Panc1 (cell line): Measurements from ENCODE around the gene SPATA33. TPM values are rescaled to one million over a fixed set of nuclear protein-coding genes. Genes with fewer than 3 reads are reported as not detected.
"Not testable (repeated sequence)": the region's sequence is repeated elsewhere in the genome, so short reads cannot be mapped to it uniquely, and the experiment has no call there.

ENCODE experiments used
- ATAC-seq: fragments of 200-7000 bp; cut with Tn5 transposase; 2 replicates; pipeline ENCODE4 v1.9.1; 2020; ENCODE audit warnings: mild to moderate bottlenecking, moderate library complexity
- BruUV-seq: library from RNA; stranded (reverse); fragments of 400-500 nt; replicated peaks from 2 replicates; lab custom pipeline; 2021; lab: Mats Ljungman, UMichigan
- CTCF ChIA-PET: fragments of 300-600 bp; sonication (Branson Sonifier 250); formaldehyde crosslinking; loops from one replicate; lab custom pipeline; 2022; ENCODE audit warnings: antibody characterized with exemption; lab: Charles Lee
- POLR2A ChIA-PET: fragments of 300-600 bp; sonication (Branson Sonifier 250); formaldehyde crosslinking; loops from one replicate; lab custom pipeline; 2022; ENCODE audit warnings: antibody characterized with exemption; lab: Charles Lee
- DNase-seq: peaks from one replicate; pipeline ENCODE4 v3.0.0-alpha.2; 2010; ENCODE audit warnings: low read depth, low spot score
- H3K27ac ChIP-seq: 2 replicates; pipeline ENCODE4 v1.5.1; 2011; ENCODE audit warnings: mild to moderate bottlenecking, low read length, inconsistent platforms
- H3K27me3 ChIP-seq: fragments of 200-500 bp; sonication (Bioruptor generic); 2 replicates; pipeline ENCODE4 v1.6.0; 2014; ENCODE audit warnings: low read length, inconsistent platforms; ENCODE audit not compliant: control insufficient read depth, insufficient read depth
- H3K36me3 ChIP-seq: fragments of 200-500 bp; sonication (Bioruptor generic); 2 replicates; pipeline ENCODE4 v1.5.1; 2014; ENCODE audit warnings: inconsistent platforms, mild to moderate bottlenecking, low read length, moderate library complexity; ENCODE audit not compliant: control insufficient read depth, insufficient read depth
- H3K4me1 ChIP-seq: 2 replicates; pipeline ENCODE4 v1.5.1; 2011; ENCODE audit warnings: inconsistent platforms, mild to moderate bottlenecking, low read length, moderate library complexity; ENCODE audit not compliant: control insufficient read depth, insufficient read depth
- H3K4me3 ChIP-seq, 2 experiments: 2 replicates each; pipeline ENCODE4 v1.5.1; 2011 to 2012; ENCODE audit warnings: low read depth in 2 of 2, low read length in 2 of 2, mild to moderate bottlenecking in 2 of 2, inconsistent platforms in 1 of 2, moderate library complexity in 1 of 2
- H3K9me3 ChIP-seq: fragments of 200-500 bp; sonication (Bioruptor generic); 2 replicates; pipeline ENCODE4 v1.5.1; 2014; ENCODE audit warnings: low read depth, mild to moderate bottlenecking, inconsistent platforms, low read length, moderate library complexity; ENCODE audit not compliant: control insufficient read depth, insufficient read depth
- POLR2AphosphoS5 ChIP-seq: IDR thresholded peaks from 2 replicates; pipeline ENCODE4 v1.6.1; 2012; ENCODE audit warnings: mild to moderate bottlenecking, low read depth, low read length, moderate library complexity
- SIN3A ChIP-seq: IDR thresholded peaks from 2 replicates; pipeline ENCODE4 v1.6.1; 2012; ENCODE audit warnings: low read depth, mild to moderate bottlenecking, low read length, moderate library complexity, borderline replicate concordance; ENCODE audit not compliant: insufficient read depth
- TCF7L2 ChIP-seq: IDR thresholded peaks from 2 replicates; pipeline ENCODE4 v1.6.1; 2011; ENCODE audit warnings: mild to moderate bottlenecking, low read depth, low read length, inconsistent platforms
- in situ Hi-C: cut with HindIII; loops from 2 replicates; pipeline ENCODE4 v1.10.0; 2016; ENCODE audit warnings: low sequenced_read_pairs, low pct_unique_long_range_greater_than_20kb
- intact Hi-C: fragments of 100-400 bp; cut with micrococcal nuclease; formaldehyde crosslinking; loops from one replicate; pipeline ENCODE4 v1.10.0; 2022; ENCODE audit not compliant: unreplicated experiment
- total RNA-seq: library from RNA; stranded (reverse); gene quantifications from one replicate; pipeline ENCODE4 v1.2.1, GENCODE V29; 2021; ENCODE audit not compliant: unreplicated experiment
- TF ChIP-seq, protein P1 (sequence below), 2 experiments: IDR thresholded peaks; 2 replicates each; pipeline ENCODE4 v1.6.1; 2011 to 2012; ENCODE audit warnings: low read depth in 2 of 2, control low read depth in 1 of 2, low read length in 1 of 2, mild to moderate bottlenecking in 1 of 2, moderate library complexity in 1 of 2; ENCODE audit not compliant: insufficient read depth in 1 of 2
- TF ChIP-seq, protein P2 (sequence below): fragments of 450-650 bp; IDR thresholded peaks from 2 replicates; pipeline ENCODE4 v1.5.1; 2017; ENCODE audit warnings: mild to moderate bottlenecking

Gene SPATA33
- total RNA-seq, 1 experiment from 2014 or later: 18.3 TPM

GRCh38 chr16:89698717-89699116 lies 41.1 kb downstream of the SPATA33 start:
- ATAC-seq, BruUV-seq, in situ Hi-C loops, CTCF ChIA-PET, H3K27ac ChIP-seq, DNase-seq, H3K36me3 ChIP-seq, intact Hi-C loops, H3K27me3 ChIP-seq, H3K9me3 ChIP-seq, H3K4me3 ChIP-seq, POLR2A ChIA-PET, H3K4me1 ChIP-seq: not testable (repeated sequence)

GRCh38 chr16:89699629-89700099 lies 42.0 kb downstream of the SPATA33 start:
- intact Hi-C loops, H3K9me3 ChIP-seq, POLR2A ChIA-PET, H3K36me3 ChIP-seq, BruUV-seq, H3K27me3 ChIP-seq, H3K4me1 ChIP-seq, DNase-seq, in situ Hi-C loops: not testable (repeated sequence)
- Histone ChIP-seq H3K27ac (peak overlapping the region; percentile 72; the same call in 1 of the 2 replicates), H3K4me3 (peak overlapping the region; percentile 38 to 58)
- peak; percentile 2 for ATAC-seq
- CTCF ChIA-PET: interaction anchor here (0.5 kb wide), 1 partner anchor 43 kb away, joined by 8 read pairs; no protein-coding TSS in a partner anchor

- peaks cover 4% of the 10 kb centered on the region; the same call in 1 of the 2 replicates for H3K4me1 ChIP-seq
- POLR2A ChIA-PET: no interaction called here
- in situ Hi-C loops (no loop called here), intact Hi-C loops (no loop called here)
- no peaks in the 10 kb centered on the region for H3K9me3 ChIP-seq
- no peaks in the 10 kb centered on the region for H3K27me3 ChIP-seq
- TF ChIP-seq, protein P1, sequence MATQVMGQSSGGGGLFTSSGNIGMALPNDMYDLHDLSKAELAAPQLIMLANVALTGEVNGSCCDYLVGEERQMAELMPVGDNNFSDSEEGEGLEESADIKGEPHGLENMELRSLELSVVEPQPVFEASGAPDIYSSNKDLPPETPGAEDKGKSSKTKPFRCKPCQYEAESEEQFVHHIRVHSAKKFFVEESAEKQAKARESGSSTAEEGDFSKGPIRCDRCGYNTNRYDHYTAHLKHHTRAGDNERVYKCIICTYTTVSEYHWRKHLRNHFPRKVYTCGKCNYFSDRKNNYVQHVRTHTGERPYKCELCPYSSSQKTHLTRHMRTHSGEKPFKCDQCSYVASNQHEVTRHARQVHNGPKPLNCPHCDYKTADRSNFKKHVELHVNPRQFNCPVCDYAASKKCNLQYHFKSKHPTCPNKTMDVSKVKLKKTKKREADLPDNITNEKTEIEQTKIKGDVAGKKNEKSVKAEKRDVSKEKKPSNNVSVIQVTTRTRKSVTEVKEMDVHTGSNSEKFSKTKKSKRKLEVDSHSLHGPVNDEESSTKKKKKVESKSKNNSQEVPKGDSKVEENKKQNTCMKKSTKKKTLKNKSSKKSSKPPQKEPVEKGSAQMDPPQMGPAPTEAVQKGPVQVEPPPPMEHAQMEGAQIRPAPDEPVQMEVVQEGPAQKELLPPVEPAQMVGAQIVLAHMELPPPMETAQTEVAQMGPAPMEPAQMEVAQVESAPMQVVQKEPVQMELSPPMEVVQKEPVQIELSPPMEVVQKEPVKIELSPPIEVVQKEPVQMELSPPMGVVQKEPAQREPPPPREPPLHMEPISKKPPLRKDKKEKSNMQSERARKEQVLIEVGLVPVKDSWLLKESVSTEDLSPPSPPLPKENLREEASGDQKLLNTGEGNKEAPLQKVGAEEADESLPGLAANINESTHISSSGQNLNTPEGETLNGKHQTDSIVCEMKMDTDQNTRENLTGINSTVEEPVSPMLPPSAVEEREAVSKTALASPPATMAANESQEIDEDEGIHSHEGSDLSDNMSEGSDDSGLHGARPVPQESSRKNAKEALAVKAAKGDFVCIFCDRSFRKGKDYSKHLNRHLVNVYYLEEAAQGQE (IDR thresholded peaks at IDR 0.05; ENCODE audit: insufficient read depth in 1 of 2, low read depth in 2 of 2, low read length in 1 of 2): no peak
- TF ChIP-seq, protein P2, sequence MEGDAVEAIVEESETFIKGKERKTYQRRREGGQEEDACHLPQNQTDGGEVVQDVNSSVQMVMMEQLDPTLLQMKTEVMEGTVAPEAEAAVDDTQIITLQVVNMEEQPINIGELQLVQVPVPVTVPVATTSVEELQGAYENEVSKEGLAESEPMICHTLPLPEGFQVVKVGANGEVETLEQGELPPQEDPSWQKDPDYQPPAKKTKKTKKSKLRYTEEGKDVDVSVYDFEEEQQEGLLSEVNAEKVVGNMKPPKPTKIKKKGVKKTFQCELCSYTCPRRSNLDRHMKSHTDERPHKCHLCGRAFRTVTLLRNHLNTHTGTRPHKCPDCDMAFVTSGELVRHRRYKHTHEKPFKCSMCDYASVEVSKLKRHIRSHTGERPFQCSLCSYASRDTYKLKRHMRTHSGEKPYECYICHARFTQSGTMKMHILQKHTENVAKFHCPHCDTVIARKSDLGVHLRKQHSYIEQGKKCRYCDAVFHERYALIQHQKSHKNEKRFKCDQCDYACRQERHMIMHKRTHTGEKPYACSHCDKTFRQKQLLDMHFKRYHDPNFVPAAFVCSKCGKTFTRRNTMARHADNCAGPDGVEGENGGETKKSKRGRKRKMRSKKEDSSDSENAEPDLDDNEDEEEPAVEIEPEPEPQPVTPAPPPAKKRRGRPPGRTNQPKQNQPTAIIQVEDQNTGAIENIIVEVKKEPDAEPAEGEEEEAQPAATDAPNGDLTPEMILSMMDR: peak; percentile 85
- TF ChIP-seq SIN3A: 0 out of 2 replicates have a peak, but pooled peaks have one; percentile 45
- TF ChIP-seq POLR2AphosphoS5: no peak
- TF ChIP-seq TCF7L2: no peak
- CTCF ChIA-PET: interaction anchor here (0.5 kb wide), 1 partner anchor 43 kb away, joined by 8 read pairs; no protein-coding TSS in a partner anchor
- peak; percentile 75 for ATAC-seq
- H3K4me3 ChIP-seq: peak overlapping the region; percentile 58 to 63
- peak overlapping the region; percentile 72 for H3K27ac ChIP-seq
- BruUV-seq: no TSS peak
- DNase-seq: peak; percentile 73
- no peaks in the 10 kb centered on the region; the same call in 1 of the 2 replicates for H3K36me3 ChIP-seq
These were observed 42.5 kb downstream of the SPATA33 start for GRCh38 chr16:89700100-89700648.
